PC-9 (cell line): ENCODE results near the gene RELL1. TPM values are rescaled to one million over a fixed set of nuclear protein-coding genes. Genes with fewer than 3 reads are reported as not detected.
"Not testable (repeated sequence)": the region's sequence is repeated elsewhere in the genome, so short reads cannot be mapped to it uniquely, and the experiment has no call there.

Experiments used
- BruUV-seq: library from RNA; stranded (reverse); fragments of 400-500 nt; replicated peaks from 2 replicates; lab custom pipeline; 2021; lab: Mats Ljungman, UMichigan
- CTCF ChIA-PET: fragments of 300-600 bp; sonication (Branson Sonifier 250); formaldehyde crosslinking; loops from one replicate; lab custom pipeline; 2022; ENCODE audit warnings: antibody characterized with exemption; lab: Charles Lee
- POLR2A ChIA-PET: fragments of 300-600 bp; sonication (Branson Sonifier 250); formaldehyde crosslinking; loops from one replicate; lab custom pipeline; 2022; ENCODE audit warnings: antibody characterized with exemption; ENCODE audit not compliant: unreplicated experiment; lab: Charles Lee
- DNase-seq, 2 experiments: peaks; one replicate each; pipeline versions ENCODE4 v3.0.0 to v3.0.0-alpha.2; 2015 to 2022; ENCODE audit warnings: mixed read lengths in 1 of 2
- H2AFZ ChIP-seq: fragments of 200-600 bp; sonication (generic); 2 replicates; pipeline ENCODE4 v1.8.1; 2017; ENCODE audit warnings: antibody characterized with exemption
- H3F3A ChIP-seq: fragments of 200-600 bp; sonication (generic); 2 replicates; pipeline ENCODE4 v1.8.1; 2017; ENCODE audit warnings: antibody characterized with exemption, mild to moderate bottlenecking, low read depth; ENCODE audit not compliant: insufficient read depth
- H3K27ac ChIP-seq: fragments of 200-600 bp; sonication (generic); 2 replicates; pipeline ENCODE4 v1.6.1; 2016; ENCODE audit warnings: mixed run types
- H3K27me3 ChIP-seq: fragments of 200-600 bp; sonication (generic); 2 replicates; pipeline ENCODE4 v1.6.1; 2016; ENCODE audit warnings: low read depth, mixed run types; ENCODE audit not compliant: insufficient read depth
- H3K36me3 ChIP-seq: fragments of 200-600 bp; sonication (generic); 2 replicates; pipeline ENCODE4 v1.6.1; 2016; ENCODE audit warnings: low read depth, mixed run types
- H3K4me1 ChIP-seq: fragments of 200-600 bp; sonication (generic); replicated peaks from 2 replicates; pipeline ENCODE4 v1.6.1; 2016; ENCODE audit warnings: mixed run types; ENCODE audit not compliant: insufficient read depth
- H3K4me2 ChIP-seq: fragments of 200-600 bp; sonication (generic); 2 replicates; pipeline ENCODE4 v1.6.1; 2017; ENCODE audit warnings: mixed run types
- H3K4me3 ChIP-seq: fragments of 200-600 bp; sonication (generic); 2 replicates; pipeline ENCODE4 v1.6.1; 2016; ENCODE audit warnings: mixed run types
- H3K79me2 ChIP-seq: fragments of 200-600 bp; sonication (generic); 2 replicates; pipeline ENCODE4 v1.6.1; 2017; ENCODE audit warnings: low read depth, mixed run types
- H3K9me2 ChIP-seq: fragments of 200-600 bp; sonication (generic); 2 replicates; pipeline ENCODE4 v1.8.1; 2017; ENCODE audit warnings: mild to moderate bottlenecking; ENCODE audit not compliant: insufficient read depth
- H3K9me3 ChIP-seq: fragments of 200-600 bp; sonication (generic); 2 replicates; pipeline ENCODE4 v1.8.1; 2016; ENCODE audit warnings: low read depth; ENCODE audit not compliant: insufficient read depth
- H4K20me1 ChIP-seq: fragments of 200-600 bp; sonication (generic); 2 replicates; pipeline ENCODE4 v1.8.1; 2017; ENCODE audit not compliant: insufficient read depth
- CTCF ChIP-seq: fragments of 200-600 bp; sonication (generic); conservative IDR thresholded peaks from 2 replicates; pipeline ENCODE4 v1.6.1; 2017; ENCODE audit warnings: mixed run types, antibody characterized with exemption, mild to moderate bottlenecking, moderate library complexity
- EZH2 ChIP-seq: fragments of 200-600 bp; sonication (generic); IDR thresholded peaks from 2 replicates; pipeline ENCODE4 v1.8.0; 2017; ENCODE audit warnings: antibody characterized with exemption, low read depth
- intact Hi-C: fragments of 100-400 bp; cut with micrococcal nuclease; formaldehyde crosslinking; loops from one replicate; pipeline ENCODE4 v1.10.0; 2022; ENCODE audit not compliant: unreplicated experiment
- total RNA-seq: library from RNA; stranded (reverse); gene quantifications from 2 replicates; pipeline ENCODE4 v1.2.3, GENCODE V29; 2021

RELL1 gene
- total RNA-seq, 1 experiment from 2014 or later, result 18.5 TPM

- TF ChIP-seq CTCF (no peak), EZH2 (no peak)
- no peaks in the 10 kb centered on the region for H3K27me3 ChIP-seq
- ChIA-PET POLR2A (no interaction called here), CTCF (no interaction called here)
- H3K4me1 ChIP-seq, result peaks cover 16% of the 10 kb centered on the region
- H3F3A ChIP-seq, result peaks cover 4% of the 10 kb centered on the region; the same call in 1 of the 2 replicates
- H3K27ac ChIP-seq, result no peak overlapping the region
- no peak overlapping the region for H3K4me3 ChIP-seq
- no peak overlapping the region for H3K4me2 ChIP-seq
- no peaks in the 10 kb centered on the region for H3K79me2 ChIP-seq
- no peaks in the 10 kb centered on the region for H3K36me3 ChIP-seq
- BruUV-seq, result no TSS peak
- no peak for DNase-seq
- no peaks in the 10 kb centered on the region for H3K9me2 ChIP-seq
- no peak overlapping the region for H2AFZ ChIP-seq
- no peaks in the 10 kb centered on the region for H3K9me3 ChIP-seq
- intact Hi-C loops, result no loop called here
- H4K20me1 ChIP-seq, result no peaks in the 10 kb centered on the region
These were observed 15.1 kb downstream of the RELL1 start for GRCh38 chr4:37671072-37671471.

GRCh38 chr4:37670249-37670648 is 15.9 kb downstream of the RELL1 start:
- H3K4me2 ChIP-seq, result no peak overlapping the region
- no peak for DNase-seq
- H3K27me3 ChIP-seq, result no peaks in the 10 kb centered on the region
- H3K4me3 ChIP-seq, result no peak overlapping the region
- H3K9me3 ChIP-seq, result no peaks in the 10 kb centered on the region
- H3K36me3 ChIP-seq, result no peaks in the 10 kb centered on the region
- H4K20me1 ChIP-seq, result no peaks in the 10 kb centered on the region
- intact Hi-C loops, result no loop called here
- peaks cover 16% of the 10 kb centered on the region for H3K4me1 ChIP-seq
- peaks cover 4% of the 10 kb centered on the region; the same call in 1 of the 2 replicates for H3F3A ChIP-seq
- TF ChIP-seq EZH2 (no peak), CTCF (no peak)
- H3K79me2 ChIP-seq, result no peaks in the 10 kb centered on the region
- no TSS peak for BruUV-seq
- no peak overlapping the region for H3K27ac ChIP-seq
- CTCF ChIA-PET, result no interaction called here
- no peak overlapping the region for H2AFZ ChIP-seq
- POLR2A ChIA-PET, result no interaction called here
- no peaks in the 10 kb centered on the region for H3K9me2 ChIP-seq

GRCh38 chr4:37669124-37669523 is 17.1 kb downstream of the RELL1 start:
- H3K79me2 ChIP-seq, H3K9me3 ChIP-seq, POLR2A ChIA-PET, H3K36me3 ChIP-seq, H3K9me2 ChIP-seq, CTCF ChIA-PET, H4K20me1 ChIP-seq, H2AFZ ChIP-seq, BruUV-seq, DNase-seq, H3K4me2 ChIP-seq, H3K27ac ChIP-seq, H3F3A ChIP-seq, H3K27me3 ChIP-seq, H3K4me3 ChIP-seq: not testable (repeated sequence)
- intact Hi-C loops, result loop anchor here (5.0 kb wide), 1 partner anchor 217 kb away; a partner anchor contains a TSS
- H3K4me1 ChIP-seq, result peaks cover 16% of the 10 kb centered on the region
